GM12878 (cell line): Measurements from ENCODE around the gene NEGR1. TPM values are rescaled to one million over a fixed set of nuclear protein-coding genes. Genes with fewer than 3 reads are reported as not detected.

ENCODE experiments used
- ATAC-seq: fragments of 200-7000 bp; cut with Tn5 transposase; 3 replicates; pipeline ENCODE4 v1.9.1; 2020; ENCODE audit warnings: mild to moderate bottlenecking, moderate library complexity
- BruUV-seq: library from RNA; stranded (reverse); fragments of 400-500 nt; replicated peaks from 2 replicates; lab custom pipeline; 2021; lab: Mats Ljungman, UMichigan
- CTCF ChIA-PET: fragments of 300-600 bp; sonication (Branson Sonifier 250); formaldehyde crosslinking; extraction: SDS; loops from one replicate; lab custom pipeline; 2021; ENCODE audit warnings: inconsistent platforms; lab: Yijun Ruan, JAX
- POLR2A ChIA-PET: fragments of 350-600 bp; formaldehyde crosslinking; extraction: SDS; loops from one replicate; lab custom pipeline; 2021; ENCODE audit warnings: inconsistent platforms; lab: Charles Lee
- RAD21 ChIA-PET: fragments of 300-600 bp; sonication (Branson Sonifier 250); formaldehyde crosslinking; loops from one replicate; lab custom pipeline; 2023; ENCODE audit warnings: antibody characterized with exemption; ENCODE audit not compliant: unreplicated experiment; lab: Charles Lee
- SMC1A ChIA-PET: fragments of 300-600 bp; sonication (Branson Sonifier 250); formaldehyde crosslinking; loops from one replicate; lab custom pipeline; 2023; ENCODE audit not compliant: unreplicated experiment, uncharacterized antibody; lab: Charles Lee
- DNase-seq: peaks from one replicate; pipeline ENCODE4 v3.0.0-alpha.2; 2011; ENCODE audit warnings: low read depth, low spot score
- FAIRE-seq: peaks from 3 replicates; lab custom pipeline; 2011; peaks lifted over from hg19 to GRCh38; lab: Jason Lieb, UNC
- H2AFZ ChIP-seq: 2 replicates; pipeline ENCODE4 v1.6.0; 2011; ENCODE audit warnings: low read depth, low read length, control low read depth; ENCODE audit not compliant: control insufficient read depth
- H3K27ac ChIP-seq: 2 replicates; pipeline ENCODE4 v1.5.1; 2011; ENCODE audit warnings: control low read depth; ENCODE audit not compliant: control insufficient read depth, insufficient read depth
- H3K27me3 ChIP-seq, 2 experiments: replicated peaks in 1 of 2; 2 replicates each; pipeline versions ENCODE4 v1.6.0 to v1.6.1; 2011; ENCODE audit warnings: low read length in 1 of 2; ENCODE audit not compliant: control insufficient read depth in 2 of 2, insufficient read depth in 2 of 2
- H3K36me3 ChIP-seq, 2 experiments: 2 replicates each; pipeline ENCODE4 v1.5.1; 2011; ENCODE audit warnings: low read length in 1 of 2; ENCODE audit not compliant: control insufficient read depth in 2 of 2, insufficient read depth in 2 of 2
- H3K4me1 ChIP-seq: 2 replicates; pipeline ENCODE4 v1.6.1; 2011; ENCODE audit warnings: mild to moderate bottlenecking, low read length, moderate library complexity, mixed read lengths; ENCODE audit not compliant: control insufficient read depth, insufficient read depth
- H3K4me2 ChIP-seq: 2 replicates; pipeline ENCODE4 v1.6.0; 2011; ENCODE audit warnings: control low read depth; ENCODE audit not compliant: control insufficient read depth, insufficient read depth
- H3K4me3 ChIP-seq: fragments of 200-600 bp; sonication (generic); 2 replicates; pipeline ENCODE4 v1.5.1; 2016
- H3K79me2 ChIP-seq: 2 replicates; pipeline ENCODE4 v1.6.0; 2011; ENCODE audit warnings: low read length; ENCODE audit not compliant: control insufficient read depth, insufficient read depth
- H3K9ac ChIP-seq: 2 replicates; pipeline ENCODE4 v1.8.0; 2011; ENCODE audit warnings: low read length, control low read depth, mixed read lengths; ENCODE audit not compliant: control insufficient read depth, insufficient read depth
- H3K9me3 ChIP-seq: replicated peaks from 3 replicates; pipeline ENCODE4 v1.5.1; 2011; ENCODE audit warnings: mild to moderate bottlenecking, low read length; ENCODE audit not compliant: control insufficient read depth, insufficient read depth
- H4K20me1 ChIP-seq: 2 replicates; pipeline ENCODE4 v1.6.0; 2011; ENCODE audit not compliant: control insufficient read depth, insufficient read depth
- ATF7 ChIP-seq: fragments of 450-650 bp; IDR thresholded peaks from 2 replicates; pipeline ENCODE4 v1.6.1; 2016; ENCODE audit warnings: low read depth, mild to moderate bottlenecking
- BRCA1 ChIP-seq: IDR thresholded peaks from 2 replicates; pipeline ENCODE4 v1.6.1; 2011; ENCODE audit warnings: low read depth, low read length, improper control_type of control experiment
- EGR1 ChIP-seq, 2 experiments: IDR thresholded peaks; 1 replicate in 1 of 2; 2 replicates in 1 of 2; pipeline ENCODE4 v1.6.1; 2011 to 2012; ENCODE audit warnings: low read depth in 2 of 2, low read length in 2 of 2, borderline replicate concordance in 1 of 2, mild to moderate bottlenecking in 1 of 2, moderate library complexity in 1 of 2
- JUNB ChIP-seq: IDR thresholded peaks from 2 replicates; pipeline ENCODE4 v1.6.1; 2016; ENCODE audit warnings: antibody characterized with exemption, mild to moderate bottlenecking
- LARP7 ChIP-seq: fragments of 450-650 bp; IDR thresholded peaks from 2 replicates; pipeline ENCODE4 v1.6.1; 2017; ENCODE audit warnings: mild to moderate bottlenecking
- NFYA ChIP-seq: IDR thresholded peaks from 2 replicates; pipeline ENCODE4 v1.6.1; 2011; ENCODE audit warnings: low read depth, mild to moderate bottlenecking, low read length, improper control_type of control experiment, borderline replicate concordance
- POLR2AphosphoS2 ChIP-seq: IDR thresholded peaks from 2 replicates; pipeline ENCODE4 v1.6.1; 2011; ENCODE audit warnings: low read depth, mild to moderate bottlenecking, low read length, improper control_type of control experiment, moderate library complexity
- RELA ChIP-seq: fragments of 450-650 bp; IDR thresholded peaks from 2 replicates; pipeline ENCODE4 v1.8.0; 2014; ENCODE audit warnings: borderline replicate concordance; ENCODE audit not compliant: partially characterized antibody
- ZNF217 ChIP-seq: fragments of 450-650 bp; IDR thresholded peaks from 2 replicates; pipeline ENCODE4 v1.6.1; 2017; ENCODE audit warnings: antibody characterized with exemption, mild to moderate bottlenecking
- ZNF274 ChIP-seq: IDR thresholded peaks from one replicate; pipeline ENCODE4 v1.8.0; 2011; ENCODE audit not compliant: insufficient read length, insufficient read depth
- ZSCAN29 ChIP-seq: fragments of 450-650 bp; IDR thresholded peaks from 2 replicates; pipeline ENCODE4 v1.6.1; 2017; ENCODE audit warnings: mild to moderate bottlenecking, moderate library complexity
- WGBS: methylation state at CpG from one replicate; pipeline ENCODE4 v1.1.6; 2016; ENCODE audit warnings: low lambda C conversion rate; ENCODE audit not compliant: insufficient replicate concordance, insufficient coverage; ENCODE audit errors: missing lambda C conversion rate; 5-methylcytosine and 5-hydroxymethylcytosine counted together
- in situ Hi-C: fragments of 300-500 bp; cut with MboI; formaldehyde crosslinking; loops from 9 replicates; pipeline ENCODE4 v1.14.3; 2018; ENCODE audit warnings: mixed read lengths
- intact Hi-C: fragments of 100-400 bp; cut with micrococcal nuclease; formaldehyde crosslinking; loops from one replicate; pipeline ENCODE4 v1.14.2; 2022; ENCODE audit not compliant: unreplicated experiment
- polyA plus RNA-seq, 11 experiments: library from polyadenylated mRNA; depleted of rRNA in 4 of 11; unstranded in 6 of 11; stranded (reverse) in 5 of 11; fragments of >200 nt; fragmentation: Nextera tagmentation in 4 of 11; fragmentation: Illumina TruSeq in 1 of 11; extraction: Ambion mirVana in 4 of 11; extraction: Trizol in 1 of 11; gene quantifications; 1 replicate in 1 of 11; 2 replicates in 10 of 11; pipeline versions ENCODE4 v1.2.1 to v1.2.3, GENCODE V29; 2011 to 2016; ENCODE audit warnings: inconsistent platforms in 2 of 11, missing spikeins in 2 of 11, low read depth in 1 of 11
- total RNA-seq, 4 experiments: library from RNA; depleted of rRNA in 3 of 4; stranded (reverse); fragments of >200 nt in 3 of 4; fragmentation: Illumina TruSeq in 1 of 4; extraction: Trizol in 1 of 4; gene quantifications; 2 replicates each; pipeline versions ENCODE4 v1.2.1 to v1.2.3, GENCODE V29; 2013 to 2021
- TF ChIP-seq, protein P1 (sequence below): IDR thresholded peaks from 2 replicates; pipeline ENCODE4 v1.6.1; 2012; ENCODE audit warnings: mild to moderate bottlenecking, low read depth, low read length
- TF ChIP-seq, protein P2 (sequence below): fragments of 450-650 bp; IDR thresholded peaks from 2 replicates; pipeline ENCODE4 v1.6.1; 2016; ENCODE audit warnings: mild to moderate bottlenecking, moderate library complexity, borderline replicate concordance

Gene NEGR1
- total and polyA plus RNA-seq, 10 of the 15 experiments (the other 5 are each of a cell fraction or from before 2014, with no cell fraction given), result under 0.01 to 0.03 (median 0.01) TPM; not detected in 7

- ATAC-seq, result no peak
- 10% methylated on average over 1 of the region's 1 CpG for WGBS
- ChIA-PET RAD21 (no interaction called here), SMC1A (no interaction called here), POLR2A (no interaction called here), CTCF (no interaction called here)
- no peaks in the 10 kb centered on the region for H3K9me3 ChIP-seq
- H4K20me1 ChIP-seq, result no peaks in the 10 kb centered on the region
- H3K27ac ChIP-seq, result no peak overlapping the region
- in situ Hi-C loops (no loop called here), intact Hi-C loops (no loop called here)
- no peak overlapping the region for H3K4me2 ChIP-seq
- H2AFZ ChIP-seq, result no peak overlapping the region
- no peak for DNase-seq
- no peaks in the 10 kb centered on the region for H3K36me3 ChIP-seq
- no TSS peak for BruUV-seq
- no peaks in the 10 kb centered on the region for H3K79me2 ChIP-seq
- no peak for FAIRE-seq
- no peaks in the 10 kb centered on the region for H3K27me3 ChIP-seq
- H3K4me3 ChIP-seq, result no peak overlapping the region
- H3K9ac ChIP-seq, result no peak overlapping the region
- TF ChIP-seq LARP7, result no peak
- TF ChIP-seq, protein P1, sequence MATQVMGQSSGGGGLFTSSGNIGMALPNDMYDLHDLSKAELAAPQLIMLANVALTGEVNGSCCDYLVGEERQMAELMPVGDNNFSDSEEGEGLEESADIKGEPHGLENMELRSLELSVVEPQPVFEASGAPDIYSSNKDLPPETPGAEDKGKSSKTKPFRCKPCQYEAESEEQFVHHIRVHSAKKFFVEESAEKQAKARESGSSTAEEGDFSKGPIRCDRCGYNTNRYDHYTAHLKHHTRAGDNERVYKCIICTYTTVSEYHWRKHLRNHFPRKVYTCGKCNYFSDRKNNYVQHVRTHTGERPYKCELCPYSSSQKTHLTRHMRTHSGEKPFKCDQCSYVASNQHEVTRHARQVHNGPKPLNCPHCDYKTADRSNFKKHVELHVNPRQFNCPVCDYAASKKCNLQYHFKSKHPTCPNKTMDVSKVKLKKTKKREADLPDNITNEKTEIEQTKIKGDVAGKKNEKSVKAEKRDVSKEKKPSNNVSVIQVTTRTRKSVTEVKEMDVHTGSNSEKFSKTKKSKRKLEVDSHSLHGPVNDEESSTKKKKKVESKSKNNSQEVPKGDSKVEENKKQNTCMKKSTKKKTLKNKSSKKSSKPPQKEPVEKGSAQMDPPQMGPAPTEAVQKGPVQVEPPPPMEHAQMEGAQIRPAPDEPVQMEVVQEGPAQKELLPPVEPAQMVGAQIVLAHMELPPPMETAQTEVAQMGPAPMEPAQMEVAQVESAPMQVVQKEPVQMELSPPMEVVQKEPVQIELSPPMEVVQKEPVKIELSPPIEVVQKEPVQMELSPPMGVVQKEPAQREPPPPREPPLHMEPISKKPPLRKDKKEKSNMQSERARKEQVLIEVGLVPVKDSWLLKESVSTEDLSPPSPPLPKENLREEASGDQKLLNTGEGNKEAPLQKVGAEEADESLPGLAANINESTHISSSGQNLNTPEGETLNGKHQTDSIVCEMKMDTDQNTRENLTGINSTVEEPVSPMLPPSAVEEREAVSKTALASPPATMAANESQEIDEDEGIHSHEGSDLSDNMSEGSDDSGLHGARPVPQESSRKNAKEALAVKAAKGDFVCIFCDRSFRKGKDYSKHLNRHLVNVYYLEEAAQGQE, result no peak
- TF ChIP-seq ZNF274, result no peak
- no peak for TF ChIP-seq EGR1 (IDR thresholded peaks at IDR 0.05; ENCODE audit: borderline replicate concordance in 1 of 2, low read depth in 2 of 2, low read length in 2 of 2)
- TF ChIP-seq ATF7, result no peak
- no peak for TF ChIP-seq RELA
- TF ChIP-seq ZSCAN29, result no peak
- no peak for TF ChIP-seq JUNB
- TF ChIP-seq ZNF217, result no peak
- TF ChIP-seq BRCA1, result no peak
- no peak for TF ChIP-seq NFYA
- TF ChIP-seq, protein P2, sequence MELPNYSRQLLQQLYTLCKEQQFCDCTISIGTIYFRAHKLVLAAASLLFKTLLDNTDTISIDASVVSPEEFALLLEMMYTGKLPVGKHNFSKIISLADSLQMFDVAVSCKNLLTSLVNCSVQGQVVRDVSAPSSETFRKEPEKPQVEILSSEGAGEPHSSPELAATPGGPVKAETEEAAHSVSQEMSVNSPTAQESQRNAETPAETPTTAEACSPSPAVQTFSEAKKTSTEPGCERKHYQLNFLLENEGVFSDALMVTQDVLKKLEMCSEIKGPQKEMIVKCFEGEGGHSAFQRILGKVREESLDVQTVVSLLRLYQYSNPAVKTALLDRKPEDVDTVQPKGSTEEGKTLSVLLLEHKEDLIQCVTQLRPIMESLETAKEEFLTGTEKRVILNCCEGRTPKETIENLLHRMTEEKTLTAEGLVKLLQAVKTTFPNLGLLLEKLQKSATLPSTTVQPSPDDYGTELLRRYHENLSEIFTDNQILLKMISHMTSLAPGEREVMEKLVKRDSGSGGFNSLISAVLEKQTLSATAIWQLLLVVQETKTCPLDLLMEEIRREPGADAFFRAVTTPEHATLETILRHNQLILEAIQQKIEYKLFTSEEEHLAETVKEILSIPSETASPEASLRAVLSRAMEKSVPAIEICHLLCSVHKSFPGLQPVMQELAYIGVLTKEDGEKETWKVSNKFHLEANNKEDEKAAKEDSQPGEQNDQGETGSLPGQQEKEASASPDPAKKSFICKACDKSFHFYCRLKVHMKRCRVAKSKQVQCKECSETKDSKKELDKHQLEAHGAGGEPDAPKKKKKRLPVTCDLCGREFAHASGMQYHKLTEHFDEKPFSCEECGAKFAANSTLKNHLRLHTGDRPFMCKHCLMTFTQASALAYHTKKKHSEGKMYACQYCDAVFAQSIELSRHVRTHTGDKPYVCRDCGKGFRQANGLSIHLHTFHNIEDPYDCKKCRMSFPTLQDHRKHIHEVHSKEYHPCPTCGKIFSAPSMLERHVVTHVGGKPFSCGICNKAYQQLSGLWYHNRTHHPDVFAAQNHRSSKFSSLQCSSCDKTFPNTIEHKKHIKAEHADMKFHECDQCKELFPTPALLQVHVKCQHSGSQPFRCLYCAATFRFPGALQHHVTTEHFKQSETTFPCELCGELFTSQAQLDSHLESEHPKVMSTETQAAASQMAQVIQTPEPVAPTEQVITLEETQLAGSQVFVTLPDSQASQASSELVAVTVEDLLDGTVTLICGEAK, result no peak
- TF ChIP-seq POLR2AphosphoS2, result no peak
- no peaks in the 10 kb centered on the region for H3K4me1 ChIP-seq
Observed at GRCh38 chr1:71434240-71434639, 848.1 kb downstream of the NEGR1 start.
